Pulmonary artery endothelial cell (primary cell): ENCODE results near the gene A3GALT2. TPM values are rescaled to one million over a fixed set of nuclear protein-coding genes. Genes with fewer than 3 reads are reported as not detected.
A peak's percentile ranks its signal among the peaks of the same experiment; 100 is the strongest.

Experiments
- DNase-seq: peaks from one replicate; pipeline ENCODE4 v3.0.0-alpha.2; 2011; ENCODE audit warnings: low read depth, low spot score
- total RNA-seq: library from RNA; depleted of rRNA; stranded (reverse); fragments of >200 nt; gene quantifications from 2 replicates; pipeline ENCODE4 v1.2.3, GENCODE V29; 2014

Gene A3GALT2
- total RNA-seq, result not detected in 2 replicates

GRCh38 chr1:33320619-33321165 is at the start of gene A3GALT2:
TSS of gene A3GALT2 (minus strand) at chr1:33321098. CDS start at chr1:33321098, 0 bp downstream.
- DNase-seq, result no peak

GRCh38 chr1:33370301-33370700 is 49.4 kb upstream of the A3GALT2 start:
- no peak for DNase-seq

GRCh38 chr1:33369764-33370163 is 48.9 kb upstream of the A3GALT2 start:
- DNase-seq, result no peak

- DNase-seq, result no peak
Measured at GRCh38 chr1:33369081-33369480, 48.2 kb upstream of the A3GALT2 start.

GRCh38 chr1:33368431-33368830 is 47.5 kb upstream of the A3GALT2 start:
- no peak for DNase-seq

GRCh38 chr1:33367485-33368405 is 46.8 kb upstream of the A3GALT2 start:
- peak; percentile 33 for DNase-seq

- DNase-seq, result no peak
Measured at GRCh38 chr1:33366762-33367484, 46.0 kb upstream of the A3GALT2 start.

GRCh38 chr1:33365560-33365997 is 44.7 kb upstream of the A3GALT2 start:
- DNase-seq, result no peak

- no peak for DNase-seq
Measured at GRCh38 chr1:33364565-33364918, 43.6 kb upstream of the A3GALT2 start.

GRCh38 chr1:33363470-33363861 is 42.6 kb upstream of the A3GALT2 start:
- DNase-seq, result no peak

GRCh38 chr1:33363021-33363420 is 42.1 kb upstream of the A3GALT2 start:
- no peak for DNase-seq

- DNase-seq, result no peak
Measured at GRCh38 chr1:33361532-33362235, 40.8 kb upstream of the A3GALT2 start.

GRCh38 chr1:33360367-33360766 is 39.5 kb upstream of the A3GALT2 start:
- DNase-seq, result no peak

- no peak for DNase-seq
Measured at GRCh38 chr1:33359931-33360330, 39.0 kb upstream of the A3GALT2 start.

GRCh38 chr1:33358795-33359503 is 38.1 kb upstream of the A3GALT2 start:
- no peak for DNase-seq

GRCh38 chr1:33358114-33358794 is 37.4 kb upstream of the A3GALT2 start:
- no peak for DNase-seq

GRCh38 chr1:33357099-33357498 is 36.2 kb upstream of the A3GALT2 start:
- no peak for DNase-seq

- no peak for DNase-seq
Measured at GRCh38 chr1:33354707-33355316, 33.9 kb upstream of the A3GALT2 start.

- DNase-seq, result no peak
Measured at GRCh38 chr1:33353531-33353930, 32.6 kb upstream of the A3GALT2 start.

- no peak for DNase-seq
Measured at GRCh38 chr1:33351281-33351660, 30.4 kb upstream of the A3GALT2 start.
